ENCODE measurements around the gene DNAJC1. TPM values are rescaled to one million over a fixed set of nuclear protein-coding genes. Genes with fewer than 3 reads are reported as not detected.
"Not testable (repeated sequence)": the region's sequence is repeated elsewhere in the genome, so short reads cannot be mapped to it uniquely, and the experiment has no call there.

DNAJC1 gene
- total and polyA plus RNA-seq, 4 donors, result 15.2 to 30.4 (median 22.7) TPM

GRCh38 chr10:22032268-22032667, 28.7 kb upstream of the DNAJC1 start:
- intact Hi-C loops (cut with DNase I); H3K27ac ChIP-seq (ENCODE audit: low read depth in 1 of 2, low read length in 2 of 2); H3K27me3 ChIP-seq (ENCODE audit: control insufficient read depth in 1 of 2, insufficient read depth in 2 of 2, low read length in 1 of 2); ATAC-seq (ENCODE audit: low FRiP score); DNase-seq; H3K9me3 ChIP-seq (ENCODE audit: control insufficient read depth, low read length); H3K36me3 ChIP-seq (ENCODE audit: control insufficient read depth in 1 of 2, insufficient read depth in 2 of 2, low read length in 1 of 2); H3K4me3 ChIP-seq (ENCODE audit: low read length in 2 of 2); H3K4me1 ChIP-seq (ENCODE audit: control insufficient read depth in 1 of 2, insufficient read depth in 2 of 2, low read length in 2 of 2): not testable (repeated sequence)
- 62 to 77% methylated on average over 3 of the region's 3 CpGs for whole genome bisulfite sequencing, 2 donors

- H3K36me3 ChIP-seq (ENCODE audit: control insufficient read depth in 1 of 2, insufficient read depth in 2 of 2, low read length in 1 of 2), result no peaks in the 10 kb centered on the region
- H3K27ac ChIP-seq (ENCODE audit: low read depth in 1 of 2, low read length in 2 of 2), result no peak overlapping the region
- peaks cover 8% of the 10 kb centered on the region for H3K9me3 ChIP-seq (ENCODE audit: control insufficient read depth, low read length)
- DNase-seq (no peak), ATAC-seq (ENCODE audit: low FRiP score) (no peak)
- intact Hi-C loops (cut with DNase I), result no loop called here
- WGBS, 2 donors, result 69 to 75% methylated on average over 2 of the region's 2 CpGs
- H3K4me3 ChIP-seq (ENCODE audit: low read length in 2 of 2), result no peak overlapping the region
- no peaks in the 10 kb centered on the region for H3K4me1 ChIP-seq (ENCODE audit: control insufficient read depth in 1 of 2, insufficient read depth in 2 of 2, low read length in 2 of 2)
- H3K27me3 ChIP-seq (ENCODE audit: control insufficient read depth in 1 of 2, insufficient read depth in 2 of 2, low read length in 1 of 2), result peaks cover 0 to 3% of the 10 kb centered on the region in 2 donors
These were observed 26.9 kb upstream of the DNAJC1 start for GRCh38 chr10:22030421-22030820.

GRCh38 chr10:22029445-22030236, 26.1 kb upstream of the DNAJC1 start:
- H3K9me3 ChIP-seq (ENCODE audit: control insufficient read depth, low read length), result peaks cover 10% of the 10 kb centered on the region
- ATAC-seq (ENCODE audit: low FRiP score), result no peak
- H3K4me3 ChIP-seq (ENCODE audit: low read length in 2 of 2), result no peak overlapping the region
- H3K27me3 ChIP-seq (ENCODE audit: control insufficient read depth in 1 of 2, insufficient read depth in 2 of 2, low read length in 1 of 2), result peaks cover 0 to 3% of the 10 kb centered on the region in 2 donors
- H3K36me3 ChIP-seq (ENCODE audit: control insufficient read depth in 1 of 2, insufficient read depth in 2 of 2, low read length in 1 of 2), result no peaks in the 10 kb centered on the region
- no peak overlapping the region for H3K27ac ChIP-seq (ENCODE audit: low read depth in 1 of 2, low read length in 2 of 2)
- intact Hi-C loops (cut with DNase I), result no loop called here
- WGBS, 2 donors, result 70 to 78% methylated on average over 12 of the region's 12 CpGs
- no peaks in the 10 kb centered on the region for H3K4me1 ChIP-seq (ENCODE audit: control insufficient read depth in 1 of 2, insufficient read depth in 2 of 2, low read length in 2 of 2)
- no peak for DNase-seq

DNA sequence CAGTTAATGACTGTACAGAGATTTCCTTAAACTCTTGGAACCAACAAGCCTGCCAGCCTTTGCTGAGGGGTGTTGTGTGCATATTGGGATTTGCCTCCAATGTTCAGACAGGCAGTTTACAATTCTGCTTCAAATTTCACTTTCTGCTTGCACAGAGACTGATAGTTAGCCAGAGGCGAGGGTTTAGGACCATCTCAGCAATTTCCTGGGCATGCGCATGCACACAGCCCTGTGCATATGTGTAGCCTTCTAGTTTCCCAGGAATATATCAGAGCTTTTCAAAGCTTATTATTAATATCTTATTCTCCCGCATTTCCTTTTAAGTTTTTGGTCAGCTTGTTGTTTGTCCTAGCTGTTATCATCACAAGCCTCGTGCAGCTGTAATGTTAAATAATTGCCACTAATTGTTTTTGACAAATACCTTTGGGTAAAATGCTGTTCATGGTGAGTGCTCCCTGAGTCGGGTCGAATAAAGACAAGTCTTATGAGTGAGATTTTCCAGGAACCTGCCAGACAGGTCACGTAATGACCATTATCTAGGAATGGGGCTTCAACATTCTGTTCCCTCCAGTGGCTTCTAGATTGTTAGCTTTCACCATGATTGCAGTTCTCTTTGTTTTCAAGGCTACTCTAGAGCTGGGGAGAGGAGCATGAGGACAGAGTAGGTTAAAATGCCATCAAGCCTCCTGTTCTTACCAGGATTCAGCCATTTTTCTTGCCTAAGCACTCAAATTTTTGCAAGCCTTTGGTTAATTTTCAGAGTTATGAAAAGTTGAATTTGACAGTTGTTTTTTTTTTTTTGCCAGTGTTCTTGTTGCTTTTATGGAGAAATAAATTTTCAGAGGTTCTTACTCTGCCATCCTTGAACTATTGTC, 24.1 kb upstream of the DNAJC1 start:
- no peak for DNase-seq
- no peak overlapping the region for H3K27ac ChIP-seq (ENCODE audit: low read depth in 1 of 2, low read length in 2 of 2)
- peaks cover 7% of the 10 kb centered on the region for H3K9me3 ChIP-seq (ENCODE audit: control insufficient read depth, low read length)
- H3K27me3 ChIP-seq (ENCODE audit: control insufficient read depth in 1 of 2, insufficient read depth in 2 of 2, low read length in 1 of 2), result peaks cover 0 to 2% of the 10 kb centered on the region in 2 donors
- H3K36me3 ChIP-seq (ENCODE audit: control insufficient read depth in 1 of 2, insufficient read depth in 2 of 2, low read length in 1 of 2), result no peaks in the 10 kb centered on the region
- ATAC-seq (ENCODE audit: low FRiP score), result no peak
- no peaks in the 10 kb centered on the region for H3K4me1 ChIP-seq (ENCODE audit: control insufficient read depth in 1 of 2, insufficient read depth in 2 of 2, low read length in 2 of 2)
- WGBS, 2 donors, result 75 to 91% methylated on average over 7 of the region's 7 CpGs
- intact Hi-C loops (cut with DNase I), result no loop called here
- H3K4me3 ChIP-seq (ENCODE audit: low read length in 2 of 2), result no peak overlapping the region

- Histone ChIP-seq H3K27ac (ENCODE audit: low read depth in 1 of 2, low read length in 2 of 2) (no peak overlapping the region), H3K4me1 (ENCODE audit: control insufficient read depth in 1 of 2, insufficient read depth in 2 of 2, low read length in 2 of 2) (no peaks in the 10 kb centered on the region), H3K36me3 (ENCODE audit: control insufficient read depth in 1 of 2, insufficient read depth in 2 of 2, low read length in 1 of 2) (no peaks in the 10 kb centered on the region), H3K27me3 (ENCODE audit: control insufficient read depth in 1 of 2, insufficient read depth in 2 of 2, low read length in 1 of 2) (peaks cover 0 to 2% of the 10 kb centered on the region in 2 donors), H3K4me3 (ENCODE audit: low read length in 2 of 2) (no peak overlapping the region), H3K9me3 (ENCODE audit: control insufficient read depth, low read length) (peaks cover 4% of the 10 kb centered on the region)
- DNase-seq, result no peak
- intact Hi-C loops (cut with DNase I), result no loop called here
- no peak for ATAC-seq (ENCODE audit: low FRiP score)
- WGBS, 2 donors, result 78 to 80% methylated on average over 1 of the region's 1 CpG
These were observed 22.8 kb upstream of the DNAJC1 start for GRCh38 chr10:22026287-22026686.

DNA sequence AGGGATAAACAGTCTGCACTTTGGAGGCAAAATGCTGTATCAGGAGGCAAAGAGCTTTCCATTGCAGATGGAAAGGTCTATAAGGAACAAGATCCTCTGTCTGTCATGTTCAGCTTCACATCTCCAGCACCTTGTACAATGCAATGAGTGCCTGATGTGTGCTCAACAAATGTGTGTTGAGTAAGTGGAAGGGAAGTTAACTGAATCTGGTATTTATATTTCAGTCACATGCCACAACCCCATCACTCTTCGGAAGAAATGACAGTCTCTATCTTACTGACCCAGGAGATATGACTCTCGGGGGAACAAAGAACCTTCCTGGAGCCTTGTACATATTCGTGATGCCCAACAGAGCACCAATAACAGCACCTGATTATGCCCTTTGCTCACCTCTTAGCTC, 20.0 kb upstream of the DNAJC1 start:
- Histone ChIP-seq H3K4me1 (ENCODE audit: control insufficient read depth in 1 of 2, insufficient read depth in 2 of 2, low read length in 2 of 2) (no peaks in the 10 kb centered on the region), H3K27me3 (ENCODE audit: control insufficient read depth in 1 of 2, insufficient read depth in 2 of 2, low read length in 1 of 2) (no peaks in the 10 kb centered on the region), H3K4me3 (ENCODE audit: low read length in 2 of 2) (no peak overlapping the region), H3K27ac (ENCODE audit: low read depth in 1 of 2, low read length in 2 of 2) (no peak overlapping the region), H3K9me3 (ENCODE audit: control insufficient read depth, low read length) (peaks cover 4% of the 10 kb centered on the region), H3K36me3 (ENCODE audit: control insufficient read depth in 1 of 2, insufficient read depth in 2 of 2, low read length in 1 of 2) (no peaks in the 10 kb centered on the region)
- DNase-seq (no peak), ATAC-seq (ENCODE audit: low FRiP score) (no peak)
- 49 to 55% methylated on average over 3 of the region's 3 CpGs for WGBS, 2 donors
- intact Hi-C loops (cut with DNase I), result no loop called here

GRCh38 chr10:22022257-22023032, 18.9 kb upstream of the DNAJC1 start:
- Histone ChIP-seq H3K4me3 (ENCODE audit: low read length in 2 of 2) (no peak overlapping the region), H3K27ac (ENCODE audit: low read depth in 1 of 2, low read length in 2 of 2) (no peak overlapping the region), H3K27me3 (ENCODE audit: control insufficient read depth in 1 of 2, insufficient read depth in 2 of 2, low read length in 1 of 2) (no peaks in the 10 kb centered on the region), H3K4me1 (ENCODE audit: control insufficient read depth in 1 of 2, insufficient read depth in 2 of 2, low read length in 2 of 2) (no peaks in the 10 kb centered on the region), H3K9me3 (ENCODE audit: control insufficient read depth, low read length) (peaks cover 4% of the 10 kb centered on the region), H3K36me3 (ENCODE audit: control insufficient read depth in 1 of 2, insufficient read depth in 2 of 2, low read length in 1 of 2) (no peaks in the 10 kb centered on the region)
- DNase-seq (no peak), ATAC-seq (ENCODE audit: low FRiP score) (no peak)
- 60 to 72% methylated on average over 8 of the region's 8 CpGs for WGBS, 2 donors
- intact Hi-C loops (cut with DNase I), result no loop called here

- WGBS, 2 donors, result 88 to 97% methylated on average over 3 of the region's 3 CpGs
- H3K27ac ChIP-seq (ENCODE audit: low read depth in 1 of 2, low read length in 2 of 2); H3K27me3 ChIP-seq (ENCODE audit: control insufficient read depth in 1 of 2, insufficient read depth in 2 of 2, low read length in 1 of 2); DNase-seq; H3K36me3 ChIP-seq (ENCODE audit: control insufficient read depth in 1 of 2, insufficient read depth in 2 of 2, low read length in 1 of 2); H3K4me1 ChIP-seq (ENCODE audit: control insufficient read depth in 1 of 2, insufficient read depth in 2 of 2, low read length in 2 of 2); H3K9me3 ChIP-seq (ENCODE audit: control insufficient read depth, low read length); ATAC-seq (ENCODE audit: low FRiP score); H3K4me3 ChIP-seq (ENCODE audit: low read length in 2 of 2); intact Hi-C loops (cut with DNase I): not testable (repeated sequence)
These were observed 17.6 kb upstream of the DNAJC1 start for GRCh38 chr10:22021144-22021543.
